Ishikawa (cell line): Measurements from ENCODE around the gene RHOB.

Source experiments
- CEBPB ChIP-seq: IDR thresholded peaks from 2 replicates; pipeline ENCODE4 v1.6.1; 2012
- CREB1 ChIP-seq: IDR thresholded peaks from 2 replicates; pipeline ENCODE4 v1.6.1; 2012; ENCODE audit warnings: low read depth
- EGR1 ChIP-seq: IDR thresholded peaks from 2 replicates; pipeline ENCODE4 v1.6.1; 2012
- EP300 ChIP-seq: IDR thresholded peaks from 2 replicates; pipeline ENCODE4 v1.6.1; 2012; ENCODE audit warnings: borderline replicate concordance
- FOXM1 ChIP-seq: IDR thresholded peaks from 2 replicates; pipeline ENCODE4 v1.6.1; 2012; ENCODE audit warnings: low read depth, borderline replicate concordance
- NFIC ChIP-seq: IDR thresholded peaks from 2 replicates; pipeline ENCODE4 v1.6.1; 2012
- RAD21 ChIP-seq: IDR thresholded peaks from 2 replicates; pipeline ENCODE4 v1.6.1; 2012; ENCODE audit warnings: low read depth
- REST ChIP-seq: IDR thresholded peaks from 2 replicates; pipeline ENCODE4 v1.6.1; 2012; ENCODE audit warnings: low read depth, mild to moderate bottlenecking
- TAF1 ChIP-seq: IDR thresholded peaks from 2 replicates; pipeline ENCODE4 v1.6.1; 2012; ENCODE audit warnings: low read depth, mild to moderate bottlenecking
- TCF12 ChIP-seq: IDR thresholded peaks from 2 replicates; pipeline ENCODE4 v1.6.1; 2012; ENCODE audit warnings: low read depth
- TEAD4 ChIP-seq: IDR thresholded peaks from 2 replicates; pipeline ENCODE4 v1.6.1; 2012
- USF1 ChIP-seq: IDR thresholded peaks from 2 replicates; pipeline ENCODE4 v1.6.1; 2012
- YY1 ChIP-seq: IDR thresholded peaks from 2 replicates; pipeline ENCODE4 v1.6.1; 2012; ENCODE audit warnings: low read depth
- ZBTB7A ChIP-seq: IDR thresholded peaks from 2 replicates; pipeline ENCODE4 v1.6.1; 2012; ENCODE audit warnings: low read depth
- TF ChIP-seq, protein P1 (sequence below): IDR thresholded peaks from 2 replicates; pipeline ENCODE4 v1.6.1; 2012

The RHOB gene

GRCh38 chr2:20484034-20484617, 37.3 kb downstream of the RHOB start:
- TF ChIP-seq YY1 (no peak), FOXM1 (no peak), EGR1 (no peak), TEAD4 (no peak)
- TF ChIP-seq, protein P1, sequence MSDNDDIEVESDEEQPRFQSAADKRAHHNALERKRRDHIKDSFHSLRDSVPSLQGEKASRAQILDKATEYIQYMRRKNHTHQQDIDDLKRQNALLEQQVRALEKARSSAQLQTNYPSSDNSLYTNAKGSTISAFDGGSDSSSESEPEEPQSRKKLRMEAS, result no peak

DNA sequence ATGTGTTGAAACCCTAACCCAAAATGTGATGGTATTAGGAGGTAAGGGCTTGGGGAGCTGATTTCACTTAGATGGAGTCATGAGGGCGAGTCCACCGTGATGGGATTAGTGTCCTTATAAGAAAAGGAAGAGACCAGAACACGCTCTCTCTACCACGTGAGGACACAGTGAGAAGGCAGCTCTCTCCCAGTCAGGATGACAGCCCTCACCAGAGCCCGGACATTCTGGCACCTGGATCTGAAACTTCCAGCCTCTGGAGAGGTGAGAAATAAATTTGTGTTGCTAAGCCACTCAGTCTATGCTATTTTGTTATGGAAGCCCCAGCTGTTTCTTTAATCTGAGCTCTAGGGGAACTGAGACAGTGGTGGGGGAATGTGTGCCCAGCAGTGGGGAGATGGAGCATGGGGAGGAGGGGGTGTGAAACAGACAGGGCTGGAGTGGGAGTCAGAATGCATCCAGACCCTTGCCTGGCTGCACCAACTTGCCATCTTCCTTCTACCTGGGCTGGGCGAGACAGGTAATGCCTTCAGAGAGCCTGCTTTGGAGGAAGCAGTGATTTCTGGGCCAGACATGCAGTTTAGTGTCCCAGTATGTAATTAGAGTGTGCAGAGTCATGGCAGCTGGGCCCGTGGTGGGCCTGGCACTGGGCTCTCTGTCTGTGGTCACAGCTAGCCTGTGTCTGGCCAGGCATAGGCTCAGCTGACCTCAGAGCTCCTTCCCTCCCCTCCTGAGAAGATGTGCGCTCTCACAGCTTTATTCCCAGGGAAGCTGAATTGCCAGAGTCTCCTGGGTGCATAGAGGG, 38.1 kb downstream of the RHOB start:
- no peak for TF ChIP-seq ZBTB7A
- TF ChIP-seq, protein P1, result no peak
- TF ChIP-seq NFIC, result no peak
- TF ChIP-seq CREB1, result no peak
- TF ChIP-seq YY1, result no peak
- no peak for TF ChIP-seq CEBPB
- TF ChIP-seq EP300, result no peak
- no peak for TF ChIP-seq RAD21
- no peak for TF ChIP-seq TEAD4
- TF ChIP-seq TCF12, result no peak
- no peak for TF ChIP-seq USF1
- no peak for TF ChIP-seq REST
- no peak for TF ChIP-seq FOXM1
- TF ChIP-seq EGR1, result no peak

DNA sequence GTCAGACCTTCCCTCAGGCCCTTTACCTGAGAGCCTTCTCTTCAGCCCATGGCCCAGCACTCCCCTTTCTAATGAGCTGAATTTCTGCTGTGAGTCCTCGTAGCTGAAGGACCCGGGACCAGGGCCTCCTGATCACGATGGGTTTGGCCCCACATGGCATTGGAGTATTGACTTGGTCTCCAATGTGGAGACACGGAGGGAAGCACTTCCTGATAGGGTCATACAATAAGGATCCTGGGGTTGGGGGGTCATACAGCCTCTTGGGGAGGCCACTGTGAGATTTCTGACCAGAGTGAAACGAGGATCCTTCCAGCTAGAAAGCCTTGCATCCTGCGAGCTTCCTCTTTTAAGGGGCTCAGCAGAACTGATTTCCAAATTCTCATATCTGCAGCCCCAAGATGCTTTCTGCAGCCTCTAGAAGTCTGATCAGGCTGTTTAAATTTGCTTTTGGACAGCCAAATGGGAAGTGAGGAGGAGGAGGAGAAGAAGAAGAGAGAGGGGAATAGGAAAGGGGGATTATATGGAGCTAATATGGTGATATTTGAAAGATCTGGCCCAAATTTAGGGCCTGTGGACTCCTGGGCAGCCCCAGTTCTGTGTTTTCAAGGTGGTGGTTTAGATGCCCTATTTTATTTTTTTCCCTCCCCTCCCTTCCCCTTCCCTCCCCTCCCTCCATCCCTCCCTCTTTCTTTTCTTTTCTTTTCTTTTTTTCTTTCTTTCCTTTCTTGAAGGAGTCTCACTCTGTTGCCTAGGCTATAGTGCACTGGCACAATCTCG, 38.9 kb downstream of the RHOB start:
- TF ChIP-seq EGR1, result no peak
- no peak for TF ChIP-seq REST
- no peak for TF ChIP-seq TEAD4
- no peak for TF ChIP-seq ZBTB7A
- TF ChIP-seq, protein P1, result no peak

GRCh38 chr2:20486571-20486970, 39.7 kb downstream of the RHOB start:
- TF ChIP-seq ZBTB7A (no peak), CEBPB (no peak), TAF1 (no peak), REST (no peak), RAD21 (no peak), YY1 (no peak), USF1 (no peak), CREB1 (no peak), TCF12 (no peak), NFIC (no peak), EGR1 (no peak)
- TF ChIP-seq, protein P1, result no peak
